ENCODE data around the gene KCNAB2.

DNA sequence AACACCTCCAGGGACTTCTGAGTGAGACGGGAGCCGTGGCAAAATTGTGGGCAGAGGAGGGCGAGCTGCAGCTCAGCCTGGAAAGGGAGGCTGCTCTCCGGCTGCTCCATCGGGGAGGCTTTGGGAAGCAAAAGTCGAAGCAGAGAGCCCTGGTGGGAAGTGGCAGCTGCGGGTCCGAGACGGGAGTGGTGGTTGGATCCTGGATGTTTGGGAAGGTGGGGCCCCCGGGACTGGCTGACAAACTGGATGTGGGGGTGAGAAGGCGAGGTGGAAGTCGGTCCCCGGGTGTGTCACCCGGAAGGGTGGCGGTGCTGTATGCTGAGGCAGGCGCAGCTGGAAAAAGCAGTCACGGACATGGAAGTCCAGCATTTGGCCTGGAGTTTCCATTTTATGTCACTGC, 52.1 kb downstream of the KCNAB2 start:
- TF ChIP-seq CTCF (IDR thresholded peaks at IDR 0.05): no peak
- no peak for TF ChIP-seq EZH2 (IDR thresholded peaks at IDR 0.05; ENCODE audit: borderline replicate concordance, insufficient read depth, low read depth, low read length, poor library complexity, severe bottlenecking)
